KMS-11 (cell line): ENCODE data around the gene MYLK2.

ENCODE experiments used
- H2AFZ ChIP-seq: fragments of 200-600 bp; sonication (generic); 2 replicates; pipeline ENCODE4 v1.6.1; 2016; ENCODE audit warnings: antibody characterized with exemption, mixed run types, low read depth
- H3K27ac ChIP-seq: fragments of 200-600 bp; sonication (generic); 2 replicates; pipeline ENCODE4 v1.6.1; 2016; ENCODE audit warnings: mild to moderate bottlenecking, mixed run types
- H3K27me3 ChIP-seq: fragments of 200-600 bp; sonication (generic); 2 replicates; pipeline ENCODE4 v1.6.1; 2017; ENCODE audit warnings: mild to moderate bottlenecking, low read depth, mixed run types, moderate library complexity; ENCODE audit not compliant: insufficient read depth
- H3K36me3 ChIP-seq: fragments of 200-600 bp; sonication (generic); 2 replicates; pipeline ENCODE4 v1.6.1; 2017; ENCODE audit warnings: mild to moderate bottlenecking, mixed run types; ENCODE audit not compliant: insufficient read depth
- H3K4me1 ChIP-seq: fragments of 200-600 bp; sonication (generic); 2 replicates; pipeline ENCODE4 v1.6.1; 2016; ENCODE audit warnings: mild to moderate bottlenecking, low read depth, mixed run types; ENCODE audit not compliant: poor library complexity, severe bottlenecking
- H3K4me2 ChIP-seq: fragments of 200-600 bp; sonication (generic); 2 replicates; pipeline ENCODE4 v1.7.0; 2016; ENCODE audit warnings: mild to moderate bottlenecking, mixed run types
- H3K4me3 ChIP-seq: fragments of 200-600 bp; sonication (generic); IDR thresholded peaks from 2 replicates; pipeline ENCODE4 v1.6.1; 2017; ENCODE audit warnings: low read depth, low read length, mixed read lengths; ENCODE audit not compliant: insufficient read depth
- H3K79me2 ChIP-seq: fragments of 200-600 bp; sonication (generic); 2 replicates; pipeline ENCODE4 v1.6.1; 2016; ENCODE audit warnings: low read depth, mixed run types; ENCODE audit not compliant: insufficient read depth
- H3K9ac ChIP-seq: fragments of 200-600 bp; sonication (generic); 2 replicates; pipeline ENCODE4 v1.6.1; 2016; ENCODE audit warnings: mild to moderate bottlenecking, mixed run types
- H4K20me1 ChIP-seq: fragments of 200-600 bp; sonication (generic); 2 replicates; pipeline ENCODE4 v1.6.1; 2016; ENCODE audit warnings: mild to moderate bottlenecking, mixed run types; ENCODE audit not compliant: insufficient read depth
- TF ChIP-seq, protein P1 (sequence below): fragments of 200-600 bp; sonication (generic); conservative IDR thresholded peaks from 2 replicates; pipeline ENCODE4 v1.6.1; 2017; ENCODE audit warnings: low read depth, mild to moderate bottlenecking, antibody characterized with exemption, low read length, moderate library complexity, mixed read lengths

The MYLK2 gene

GRCh38 chr20:31830406-31830981 lies 11.3 kb downstream of the MYLK2 start:
- TF ChIP-seq, protein P1, sequence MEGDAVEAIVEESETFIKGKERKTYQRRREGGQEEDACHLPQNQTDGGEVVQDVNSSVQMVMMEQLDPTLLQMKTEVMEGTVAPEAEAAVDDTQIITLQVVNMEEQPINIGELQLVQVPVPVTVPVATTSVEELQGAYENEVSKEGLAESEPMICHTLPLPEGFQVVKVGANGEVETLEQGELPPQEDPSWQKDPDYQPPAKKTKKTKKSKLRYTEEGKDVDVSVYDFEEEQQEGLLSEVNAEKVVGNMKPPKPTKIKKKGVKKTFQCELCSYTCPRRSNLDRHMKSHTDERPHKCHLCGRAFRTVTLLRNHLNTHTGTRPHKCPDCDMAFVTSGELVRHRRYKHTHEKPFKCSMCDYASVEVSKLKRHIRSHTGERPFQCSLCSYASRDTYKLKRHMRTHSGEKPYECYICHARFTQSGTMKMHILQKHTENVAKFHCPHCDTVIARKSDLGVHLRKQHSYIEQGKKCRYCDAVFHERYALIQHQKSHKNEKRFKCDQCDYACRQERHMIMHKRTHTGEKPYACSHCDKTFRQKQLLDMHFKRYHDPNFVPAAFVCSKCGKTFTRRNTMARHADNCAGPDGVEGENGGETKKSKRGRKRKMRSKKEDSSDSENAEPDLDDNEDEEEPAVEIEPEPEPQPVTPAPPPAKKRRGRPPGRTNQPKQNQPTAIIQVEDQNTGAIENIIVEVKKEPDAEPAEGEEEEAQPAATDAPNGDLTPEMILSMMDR: no peak
- H3K4me1 ChIP-seq: peaks cover 23% of the 10 kb centered on the region
- no peak overlapping the region for H2AFZ ChIP-seq
- H3K79me2 ChIP-seq: no peaks in the 10 kb centered on the region
- no peak overlapping the region for H3K9ac ChIP-seq
- no peak overlapping the region for H3K27ac ChIP-seq
- H4K20me1 ChIP-seq: no peaks in the 10 kb centered on the region
- H3K36me3 ChIP-seq: no peaks in the 10 kb centered on the region
- H3K4me3 ChIP-seq: no peak overlapping the region
- no peak overlapping the region for H3K4me2 ChIP-seq
- H3K27me3 ChIP-seq: no peaks in the 10 kb centered on the region

GRCh38 chr20:31831211-31831610 lies 12.1 kb downstream of the MYLK2 start:
- Histone ChIP-seq H3K4me1 (peaks cover 30% of the 10 kb centered on the region), H3K27ac (no peak overlapping the region), H3K4me3 (no peak overlapping the region), H4K20me1 (no peaks in the 10 kb centered on the region), H2AFZ (no peak overlapping the region), H3K36me3 (no peaks in the 10 kb centered on the region), H3K9ac (no peak overlapping the region), H3K4me2 (no peak overlapping the region), H3K27me3 (no peaks in the 10 kb centered on the region), H3K79me2 (no peaks in the 10 kb centered on the region)
- TF ChIP-seq, protein P1: no peak

GRCh38 chr20:31831771-31832306 lies 12.7 kb downstream of the MYLK2 start:
- Histone ChIP-seq H4K20me1 (no peaks in the 10 kb centered on the region), H3K36me3 (no peaks in the 10 kb centered on the region), H3K27ac (no peak overlapping the region), H3K79me2 (no peaks in the 10 kb centered on the region), H3K27me3 (no peaks in the 10 kb centered on the region), H3K4me1 (peaks cover 36% of the 10 kb centered on the region), H3K4me3 (no peak overlapping the region), H2AFZ (no peak overlapping the region), H3K9ac (no peak overlapping the region), H3K4me2 (no peak overlapping the region)
- TF ChIP-seq, protein P1: no peak

DNA sequence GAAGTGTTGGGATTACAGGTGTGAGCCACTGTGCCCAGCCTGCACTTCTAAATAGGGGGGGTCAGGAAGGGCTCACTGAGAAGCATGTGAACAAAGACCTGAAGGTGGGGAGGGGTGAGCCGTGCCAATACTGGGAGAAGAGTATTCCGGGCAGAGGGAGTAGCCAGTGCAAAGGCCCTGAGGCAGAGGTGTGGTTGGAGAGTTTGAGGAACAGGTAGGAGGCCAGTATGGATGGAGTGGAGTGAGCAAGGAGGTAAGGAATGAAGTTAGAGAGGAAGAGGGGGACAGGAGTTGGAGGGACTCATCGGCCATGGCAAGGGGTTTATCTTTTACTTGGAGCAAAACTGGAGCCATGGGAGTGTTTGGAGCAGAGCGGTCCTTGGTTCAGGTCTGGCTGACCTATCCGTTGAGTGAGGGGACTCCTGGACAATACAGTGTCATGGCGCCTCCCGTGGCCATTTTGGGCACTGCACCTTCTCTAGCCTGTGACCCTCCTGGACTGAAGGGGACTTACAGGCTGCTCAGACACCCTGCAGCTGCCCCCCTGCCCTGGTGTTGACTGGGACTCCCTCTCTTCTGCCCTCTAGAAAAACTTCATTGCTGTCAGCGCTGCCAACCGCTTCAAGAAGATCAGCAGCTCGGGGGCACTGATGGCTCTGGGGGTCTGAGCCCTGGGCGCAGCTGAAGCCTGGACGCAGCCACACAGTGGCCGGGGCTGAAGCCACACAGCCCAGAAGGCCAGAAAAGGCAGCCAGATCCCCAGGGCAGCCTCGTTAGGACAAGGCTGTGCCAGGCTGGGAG lies 14.2 kb downstream of the MYLK2 start:
- Histone ChIP-seq H2AFZ (no peak overlapping the region), H3K4me1 (peaks cover 51% of the 10 kb centered on the region), H3K4me2 (no peak overlapping the region), H3K27ac (no peak overlapping the region), H4K20me1 (no peaks in the 10 kb centered on the region), H3K9ac (no peak overlapping the region), H3K4me3 (no peak overlapping the region), H3K79me2 (no peaks in the 10 kb centered on the region), H3K27me3 (no peaks in the 10 kb centered on the region), H3K36me3 (no peaks in the 10 kb centered on the region)
- TF ChIP-seq, protein P1: peak; percentile 97
